PC-3 (cell line): Measurements from ENCODE around the gene ADAMTSL2.

ENCODE experiments used
- EZH2 ChIP-seq: fragments of 300-600 bp; sonication (generic); IDR thresholded peaks from one replicate; pipeline ENCODE4 v1.6.1; 2017; ENCODE audit warnings: antibody characterized with exemption, mild to moderate bottlenecking, low read length; ENCODE audit not compliant: unreplicated experiment
- EZH2phosphoT487 ChIP-seq: fragments of 300-600 bp; sonication (generic); IDR thresholded peaks from 2 replicates; pipeline ENCODE4 v1.6.1; 2018; ENCODE audit warnings: mild to moderate bottlenecking, antibody characterized with exemption, low read length, borderline replicate concordance
- TF ChIP-seq, protein P1 (sequence below): fragments of 300-600 bp; sonication (generic); conservative IDR thresholded peaks from 2 replicates; pipeline ENCODE4 v1.5.1; 2017; ENCODE audit warnings: antibody characterized with exemption, low read depth, mild to moderate bottlenecking, low read length

GRCh38 chr9:133590231-133590855 is 55.8 kb downstream of the ADAMTSL2 start:
- TF ChIP-seq EZH2 (no peak), EZH2phosphoT487 (no peak)
- TF ChIP-seq, protein P1, sequence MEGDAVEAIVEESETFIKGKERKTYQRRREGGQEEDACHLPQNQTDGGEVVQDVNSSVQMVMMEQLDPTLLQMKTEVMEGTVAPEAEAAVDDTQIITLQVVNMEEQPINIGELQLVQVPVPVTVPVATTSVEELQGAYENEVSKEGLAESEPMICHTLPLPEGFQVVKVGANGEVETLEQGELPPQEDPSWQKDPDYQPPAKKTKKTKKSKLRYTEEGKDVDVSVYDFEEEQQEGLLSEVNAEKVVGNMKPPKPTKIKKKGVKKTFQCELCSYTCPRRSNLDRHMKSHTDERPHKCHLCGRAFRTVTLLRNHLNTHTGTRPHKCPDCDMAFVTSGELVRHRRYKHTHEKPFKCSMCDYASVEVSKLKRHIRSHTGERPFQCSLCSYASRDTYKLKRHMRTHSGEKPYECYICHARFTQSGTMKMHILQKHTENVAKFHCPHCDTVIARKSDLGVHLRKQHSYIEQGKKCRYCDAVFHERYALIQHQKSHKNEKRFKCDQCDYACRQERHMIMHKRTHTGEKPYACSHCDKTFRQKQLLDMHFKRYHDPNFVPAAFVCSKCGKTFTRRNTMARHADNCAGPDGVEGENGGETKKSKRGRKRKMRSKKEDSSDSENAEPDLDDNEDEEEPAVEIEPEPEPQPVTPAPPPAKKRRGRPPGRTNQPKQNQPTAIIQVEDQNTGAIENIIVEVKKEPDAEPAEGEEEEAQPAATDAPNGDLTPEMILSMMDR: no peak
